ENCODE results near the gene SEC61B. TPM values are rescaled to one million over a fixed set of nuclear protein-coding genes. Genes with fewer than 3 reads are reported as not detected.

The SEC61B gene
- total RNA-seq, 1 donor from 2014 or later = 45.5 TPM

- no peak for DNase-seq
Measured at GRCh38 chr9:99238331-99238730, 16.2 kb downstream of the SEC61B start.

- DNase-seq = no peak
Measured at GRCh38 chr9:99239341-99240060, 17.4 kb downstream of the SEC61B start.

- DNase-seq = no peak
Measured at GRCh38 chr9:99241106-99241505, 19.0 kb downstream of the SEC61B start.

- DNase-seq = no peak
Measured at GRCh38 chr9:99244344-99245260, 22.5 kb downstream of the SEC61B start.

- no peak for DNase-seq
Measured at GRCh38 chr9:99249619-99250018, 27.5 kb downstream of the SEC61B start.

GRCh38 chr9:99251157-99251556, 29.1 kb downstream of the SEC61B start:
- no peak for DNase-seq

GRCh38 chr9:99253134-99253533, 31.1 kb downstream of the SEC61B start:
- no peak for DNase-seq

- DNase-seq = no peak
Measured at GRCh38 chr9:99253772-99254431, 31.8 kb downstream of the SEC61B start.

GRCh38 chr9:99255651-99256050, 33.6 kb downstream of the SEC61B start:
- no peak for DNase-seq

GRCh38 chr9:99257723-99258389, 35.8 kb downstream of the SEC61B start:
- peak; percentile 88 for DNase-seq

- DNase-seq = peak; percentile 63
Measured at GRCh38 chr9:99259231-99259918, 37.3 kb downstream of the SEC61B start.

- no peak for DNase-seq
Measured at GRCh38 chr9:99261923-99262322, 39.8 kb downstream of the SEC61B start.

- DNase-seq = no peak
Measured at GRCh38 chr9:99262949-99263418, 40.9 kb downstream of the SEC61B start.

- no peak for DNase-seq
Measured at GRCh38 chr9:99264070-99264680, 42.1 kb downstream of the SEC61B start.

GRCh38 chr9:99265691-99266090, 43.6 kb downstream of the SEC61B start:
- no peak for DNase-seq

GRCh38 chr9:99266255-99267023, 44.4 kb downstream of the SEC61B start:
- peak; percentile 84 for DNase-seq

GRCh38 chr9:99269416-99269815, 47.3 kb downstream of the SEC61B start:
- DNase-seq = no peak

GRCh38 chr9:99270491-99270890, 48.4 kb downstream of the SEC61B start:
- DNase-seq = no peak

GRCh38 chr9:99272836-99273235, 50.8 kb downstream of the SEC61B start:
- no peak for DNase-seq

- DNase-seq = no peak
Measured at GRCh38 chr9:99274016-99274415, 51.9 kb downstream of the SEC61B start.

All from tongue (tissue), 2 donors.